Measurements from ENCODE around the gene TSKU.

TSKU gene

GRCh38 chr11:76770642-76771445 lies 12.3 kb upstream of the TSKU start:
- DNase-seq (ENCODE audit: low read depth), result peak; percentile 94
- no peak overlapping the region for H3K4me3 ChIP-seq (ENCODE audit: low read length)
- TF ChIP-seq CTCF (conservative IDR thresholded peaks at IDR 0.05; ENCODE audit: low read length), result no peak

DNA sequence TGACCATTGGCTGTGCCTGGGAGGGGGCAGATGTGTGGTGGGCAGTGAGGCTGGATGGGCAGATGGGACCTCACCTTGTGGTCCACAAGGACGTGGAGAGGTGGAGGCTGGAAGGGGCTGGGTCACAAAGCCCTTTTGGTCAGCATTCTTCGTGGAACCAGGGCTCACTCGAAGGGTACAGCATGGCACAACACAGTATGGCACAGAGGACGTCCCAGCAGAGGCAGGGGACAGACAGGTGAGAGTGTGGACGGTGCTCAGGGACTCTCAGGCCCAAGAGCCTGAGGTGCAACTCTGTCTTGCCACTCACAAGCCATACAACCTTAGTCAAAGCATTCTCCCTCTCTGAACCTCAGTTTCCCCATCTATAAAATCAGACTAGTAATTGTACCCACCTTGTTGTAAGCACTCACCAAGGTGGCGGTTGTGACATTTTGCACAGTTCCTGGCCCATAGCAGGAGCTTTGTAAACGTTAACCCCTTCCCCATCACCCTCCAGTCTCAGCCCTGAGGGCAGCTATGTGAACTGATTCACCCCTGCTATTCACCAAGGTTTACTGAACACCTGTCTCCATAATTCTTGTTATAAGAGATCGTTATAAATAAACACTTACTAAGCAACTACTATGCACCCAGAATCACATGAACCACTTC lies 11.6 kb upstream of the TSKU start:
- no peak overlapping the region for H3K4me3 ChIP-seq (ENCODE audit: low read length)
- DNase-seq (ENCODE audit: low read depth), result no peak
- no peak for TF ChIP-seq CTCF (conservative IDR thresholded peaks at IDR 0.05; ENCODE audit: low read length)

GRCh38 chr11:76772100-76772782 lies 10.9 kb upstream of the TSKU start:
- TF ChIP-seq CTCF (conservative IDR thresholded peaks at IDR 0.05; ENCODE audit: low read length), result no peak
- no peak overlapping the region for H3K4me3 ChIP-seq (ENCODE audit: low read length)
- peak; percentile 16 for DNase-seq (ENCODE audit: low read depth)

DNA sequence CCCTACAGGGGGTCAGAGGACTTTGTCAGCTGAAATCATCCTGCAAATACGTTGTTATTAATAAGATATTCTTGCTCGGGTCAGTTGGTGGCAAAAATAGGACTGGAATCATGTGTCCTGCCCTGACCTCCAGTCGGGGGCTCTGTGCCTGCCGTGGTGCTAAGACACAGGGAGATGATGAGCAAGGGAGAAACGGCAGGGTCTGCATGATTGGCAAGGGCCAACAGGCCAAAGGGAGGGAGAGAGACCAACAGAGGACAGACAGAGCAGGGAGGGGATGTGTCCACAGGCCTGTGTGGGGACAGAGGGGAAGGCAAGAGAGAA lies 10.4 kb upstream of the TSKU start:
- no peak for TF ChIP-seq CTCF (conservative IDR thresholded peaks at IDR 0.05; ENCODE audit: low read length)
- H3K4me3 ChIP-seq (ENCODE audit: low read length), result no peak overlapping the region

GRCh38 chr11:76773921-76774361 lies 9.2 kb upstream of the TSKU start:
- no peak overlapping the region for H3K4me3 ChIP-seq (ENCODE audit: low read length)
- TF ChIP-seq CTCF (conservative IDR thresholded peaks at IDR 0.05; ENCODE audit: low read length), result no peak
- DNase-seq (ENCODE audit: low read depth), result no peak

More for the DNA sequence above, 10.4 kb upstream of the TSKU start:
- DNase-seq (ENCODE audit: low read depth), result no peak

GRCh38 chr11:76776472-76776871 lies 6.7 kb upstream of the TSKU start:
- no peak for DNase-seq (ENCODE audit: low read depth)
- H3K4me3 ChIP-seq (ENCODE audit: low read length), result no peak overlapping the region
- no peak for TF ChIP-seq CTCF (conservative IDR thresholded peaks at IDR 0.05; ENCODE audit: low read length)
